Measurements from ENCODE around the gene SBNO1.
"Not testable (repeated sequence)": the region's sequence is repeated elsewhere in the genome, so short reads cannot be mapped to it uniquely, and the experiment has no call there.

SBNO1 gene

DNA sequence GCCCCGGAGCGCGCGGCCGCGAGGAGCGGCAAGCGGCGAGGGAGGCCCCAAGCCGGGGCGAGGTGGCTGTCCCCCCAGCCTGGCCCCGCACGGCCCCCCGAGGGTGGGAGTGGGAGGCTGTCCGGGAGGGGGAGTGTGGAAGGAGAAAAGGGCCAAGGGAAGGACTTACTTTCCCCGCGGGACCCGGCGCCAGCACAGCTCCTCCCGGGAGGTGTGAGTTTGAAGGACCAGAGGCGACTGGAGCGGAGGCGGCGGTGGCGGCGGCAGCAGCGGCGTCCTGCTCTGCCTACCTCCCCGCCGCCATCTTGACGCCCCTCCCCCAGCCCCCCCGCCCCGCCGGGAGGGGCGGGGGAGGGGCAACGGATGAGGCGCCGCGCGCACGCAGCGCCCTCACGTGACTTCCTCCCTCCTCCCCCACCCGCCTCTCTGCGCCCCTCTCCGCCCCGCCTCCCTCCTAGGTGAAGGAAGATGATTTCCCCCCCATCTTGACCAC lies at the start of gene SBNO1:
TSS of gene SBNO1 (minus strand) at position 316 of the 493 bp plus-strand sequence. CDS start 14,406 bp downstream, outside the sequence.
- DNase-seq (ENCODE audit: low spot score): peak; percentile 90

DNA sequence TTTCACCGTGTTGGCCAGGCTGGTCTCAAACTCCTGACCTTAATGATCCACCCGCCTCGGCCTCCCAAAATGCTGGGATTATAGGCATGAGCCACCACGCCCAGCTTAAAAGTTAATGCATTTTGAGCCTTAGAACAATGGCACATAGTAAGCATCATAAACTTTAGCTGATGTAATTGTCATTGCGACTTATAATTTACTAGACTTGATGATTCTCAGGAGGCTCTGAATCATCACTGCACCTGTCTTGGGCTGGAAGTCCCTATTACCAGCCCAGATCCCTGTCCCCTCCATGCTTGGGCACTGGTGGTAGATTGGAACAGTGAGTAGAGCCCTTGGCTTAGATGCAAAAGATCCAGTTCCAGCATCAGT lies 45.4 kb upstream of the SBNO1 start:
- DNase-seq (ENCODE audit: low spot score): peak; percentile 36

DNA sequence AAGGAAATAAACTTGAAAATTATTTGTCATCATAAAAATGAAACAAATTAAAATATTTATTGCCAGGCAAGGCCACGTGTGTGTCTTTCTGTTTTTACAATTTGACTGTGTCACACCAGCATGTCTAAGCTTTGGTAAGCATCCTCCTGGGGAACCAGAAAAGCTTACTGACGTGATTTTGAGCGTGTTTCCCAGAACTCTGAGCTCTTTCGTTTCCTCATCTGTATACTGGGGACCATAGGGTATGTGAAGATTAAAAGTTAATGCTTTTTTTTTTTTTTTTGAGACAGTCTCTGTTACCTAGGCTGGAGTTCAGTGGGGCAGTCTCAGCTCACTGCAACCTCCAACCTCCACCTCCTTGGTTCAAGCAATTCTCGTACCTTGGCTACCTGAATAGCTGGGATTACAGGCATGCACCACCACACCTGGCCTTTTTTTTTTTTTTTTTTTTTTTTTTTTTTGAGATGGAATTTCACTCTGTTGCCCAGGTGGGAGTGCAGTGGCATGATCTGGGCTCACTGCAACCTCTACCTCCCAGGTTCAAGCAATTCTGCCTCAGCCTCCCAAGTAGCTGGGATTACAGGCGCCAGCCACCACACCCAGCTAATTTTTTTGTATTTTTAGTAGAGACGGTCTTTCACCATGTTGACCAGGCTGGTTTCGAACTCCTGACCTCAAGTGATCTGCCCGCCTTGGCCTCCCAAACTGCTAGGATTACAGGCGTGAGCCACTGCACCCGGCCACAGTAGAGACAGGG lies 44.8 kb upstream of the SBNO1 start:
- DNase-seq (ENCODE audit: low spot score): not testable (repeated sequence)

DNA sequence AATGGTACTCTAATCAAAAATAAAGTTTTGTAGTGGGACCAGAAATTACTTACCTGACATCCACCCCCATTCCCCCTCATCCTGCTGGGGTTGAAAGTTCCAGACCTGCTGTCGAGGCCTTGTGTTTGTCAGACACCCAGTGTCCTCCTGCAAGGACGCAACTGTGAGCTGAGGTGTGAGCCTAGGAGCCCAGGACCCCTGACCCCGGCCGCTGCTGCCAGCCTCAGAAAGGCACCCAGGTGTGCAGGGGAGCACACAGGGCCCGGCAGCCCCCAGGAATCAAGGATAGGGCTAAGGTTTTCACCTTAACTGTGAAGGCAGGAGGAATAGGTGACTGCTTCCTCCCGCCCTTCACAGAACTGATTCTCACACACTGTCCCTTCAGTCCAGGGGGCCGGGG lies 44.0 kb upstream of the SBNO1 start:
- not testable (repeated sequence) for DNase-seq (ENCODE audit: low spot score)

DNA sequence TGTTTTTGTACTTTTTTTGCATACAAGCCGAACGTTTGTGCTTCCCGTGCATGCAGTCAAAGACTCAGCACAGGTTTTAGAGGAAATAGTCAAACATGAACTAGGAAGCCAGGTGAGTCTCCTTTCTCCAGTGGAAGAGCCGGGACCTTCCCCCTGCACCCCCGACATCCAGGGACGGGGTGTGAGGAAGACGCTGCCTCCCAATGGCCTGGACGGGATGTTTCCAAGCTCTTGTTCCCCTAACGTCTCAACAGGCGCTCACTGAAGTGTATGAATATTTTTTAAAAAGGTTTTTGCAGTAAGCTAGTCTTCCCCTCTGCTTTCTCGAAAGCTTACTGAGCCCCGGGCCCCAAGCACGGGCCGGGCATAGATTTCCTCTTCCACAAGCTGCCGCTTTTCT lies 43.3 kb upstream of the SBNO1 start:
- DNase-seq (ENCODE audit: low spot score): not testable (repeated sequence)

DNA sequence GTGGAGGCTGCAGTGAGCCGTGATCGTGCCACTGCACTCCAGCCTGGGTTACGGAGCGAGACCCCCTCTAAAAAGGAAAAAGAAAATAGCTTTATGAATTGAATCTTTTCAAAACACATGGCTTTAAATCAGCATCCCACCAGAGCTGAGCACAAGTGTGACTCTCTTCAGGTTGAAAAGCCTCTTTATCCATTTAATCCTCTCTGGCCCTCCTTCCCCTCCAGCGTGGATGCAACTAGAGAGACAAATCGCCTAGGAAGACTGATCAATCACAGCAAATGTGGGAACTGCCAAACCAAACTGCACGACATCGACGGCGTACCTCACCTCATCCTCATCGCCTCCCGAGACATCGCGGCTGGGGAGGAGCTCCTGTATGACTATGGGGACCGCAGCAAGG lies 42.6 kb upstream of the SBNO1 start:
- not testable (repeated sequence) for DNase-seq (ENCODE audit: low spot score)

DNA sequence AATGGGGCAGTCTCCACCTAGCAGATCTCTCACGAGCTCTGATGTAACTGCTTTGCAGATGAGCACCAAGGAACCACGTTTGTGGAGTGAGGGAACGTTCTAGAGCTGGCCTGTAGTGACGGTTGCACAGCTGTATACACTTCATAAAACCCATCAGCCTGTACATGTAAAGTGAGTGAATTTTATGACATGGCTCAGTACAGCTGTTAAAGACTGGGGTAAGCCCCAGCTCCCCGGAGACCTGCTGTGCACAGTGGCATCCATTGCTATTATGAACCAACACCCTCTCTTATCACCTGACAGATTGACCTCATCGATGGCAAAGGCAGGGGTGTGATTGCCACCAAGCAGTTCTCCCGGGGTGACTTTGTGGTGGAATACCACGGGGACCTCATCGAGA lies 39.9 kb upstream of the SBNO1 start:
- no peak for DNase-seq (ENCODE audit: low spot score)

DNA sequence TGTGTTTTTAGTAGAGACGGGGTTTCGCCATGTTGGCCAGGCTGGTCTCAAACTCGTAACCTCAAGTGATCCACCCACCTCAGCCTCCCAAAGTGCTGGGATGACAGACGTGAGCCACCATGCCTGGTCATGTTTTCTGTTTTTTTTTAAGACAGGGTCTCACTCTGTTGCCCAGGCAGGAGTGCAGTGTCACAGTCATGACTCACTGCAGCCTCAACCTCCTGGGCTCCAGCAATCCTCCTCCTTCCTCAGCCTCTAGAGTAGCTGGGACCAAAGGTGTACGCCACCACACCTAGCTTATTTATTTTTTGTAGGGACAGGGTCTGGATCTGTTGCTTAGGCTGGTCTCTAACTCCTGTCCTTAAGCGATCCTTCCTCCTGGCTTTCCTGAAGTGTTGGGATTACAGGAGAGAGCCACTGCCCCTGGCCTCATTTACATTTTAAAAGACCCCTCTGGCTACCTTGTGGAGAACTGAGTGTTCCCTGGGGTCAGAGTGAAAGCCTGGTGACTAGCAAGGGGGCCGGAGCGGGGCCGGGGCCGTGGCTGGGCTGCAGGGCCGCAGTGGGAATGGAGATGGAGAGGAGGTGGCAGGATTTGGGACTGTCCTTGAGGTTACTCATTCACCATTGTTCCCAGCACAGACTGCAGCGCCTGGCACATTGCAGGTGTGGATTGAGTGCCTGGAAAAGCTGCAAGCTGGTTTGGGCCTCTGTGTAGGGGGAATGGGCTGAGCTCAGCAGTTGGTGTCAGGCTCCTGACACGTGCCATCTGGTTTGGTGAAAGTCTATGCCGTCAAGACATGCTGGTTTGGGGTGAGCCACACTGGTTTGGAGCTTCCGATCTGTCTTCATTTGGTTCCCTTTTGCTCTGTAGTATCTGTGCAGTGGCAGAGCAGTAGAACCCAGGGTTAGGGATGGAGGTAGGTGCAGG lies 37.4 kb upstream of the SBNO1 start:
- DNase-seq (ENCODE audit: low spot score): no peak

DNA sequence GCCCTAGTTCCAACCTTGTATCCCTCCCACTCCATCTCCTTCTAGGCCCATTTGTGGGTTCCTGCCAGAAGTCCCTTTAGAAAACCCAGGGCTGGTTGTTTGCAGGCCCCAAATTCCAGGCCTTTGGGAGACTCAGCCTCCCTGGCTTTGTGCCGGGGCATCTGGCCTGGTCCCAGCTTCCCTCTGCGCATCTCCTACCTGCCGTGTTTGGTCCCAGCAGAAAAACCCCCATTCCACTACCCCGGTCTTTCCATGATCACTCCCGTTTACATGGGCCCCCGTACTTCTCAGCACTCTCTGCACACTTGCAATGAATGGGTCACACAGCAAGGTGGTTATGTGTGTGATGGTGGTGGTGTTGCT lies 34.6 kb upstream of the SBNO1 start:
- DNase-seq (ENCODE audit: low spot score): no peak

DNA sequence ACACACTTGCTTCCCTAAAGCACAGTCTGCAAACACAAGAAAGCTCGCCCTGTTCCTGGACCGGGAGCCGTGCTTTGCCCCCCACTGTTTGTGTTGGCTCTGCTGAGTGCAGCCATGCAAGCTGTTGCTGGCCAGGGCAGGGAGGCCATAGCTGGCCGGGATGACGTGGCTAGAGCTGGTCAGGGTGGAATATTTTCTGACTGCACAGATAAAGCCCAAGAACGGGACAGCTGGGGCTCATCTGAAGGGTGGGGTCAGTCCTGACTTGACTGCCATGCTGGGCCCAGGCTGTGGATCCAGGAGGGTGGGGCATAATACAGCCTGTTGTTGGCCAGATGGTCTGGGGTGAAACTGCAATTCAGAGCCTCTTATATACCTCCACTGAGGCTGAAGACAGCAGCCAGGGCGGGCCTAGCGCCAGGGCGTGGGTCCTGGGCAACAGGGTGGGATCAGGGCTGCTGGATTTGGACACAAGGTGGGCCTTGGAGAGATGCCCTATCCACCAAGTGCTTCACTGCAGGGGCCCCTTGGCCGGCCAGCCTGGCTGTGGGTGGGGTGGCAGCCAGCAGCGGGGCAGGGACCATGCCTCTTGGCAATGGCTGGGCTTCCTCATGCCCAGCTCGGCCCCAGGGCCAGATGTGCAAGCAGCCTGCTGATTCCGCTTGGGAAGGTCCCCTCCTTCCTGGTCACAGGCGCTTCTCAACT lies 34.1 kb upstream of the SBNO1 start:
- DNase-seq (ENCODE audit: low spot score): peak; percentile 43

DNA sequence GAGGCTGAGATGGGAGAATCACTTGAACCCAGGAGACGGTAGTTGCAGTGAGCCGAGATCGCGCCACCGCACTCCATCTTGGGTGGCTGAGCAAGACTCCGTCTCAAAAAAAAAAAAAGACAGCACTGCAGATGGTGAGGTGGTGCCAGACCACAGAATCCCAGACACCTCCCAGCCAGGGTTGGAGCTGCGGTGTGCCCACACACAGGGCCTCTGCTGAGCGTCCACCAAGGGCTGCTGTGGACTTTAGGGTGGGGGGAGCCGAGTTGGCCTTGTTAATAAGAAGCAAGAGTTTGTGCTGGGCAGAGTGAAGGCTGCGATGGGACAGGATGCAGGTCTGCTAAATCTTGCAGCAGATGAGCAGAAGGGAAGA lies 33.5 kb upstream of the SBNO1 start:
- DNase-seq (ENCODE audit: low spot score): no peak

DNA sequence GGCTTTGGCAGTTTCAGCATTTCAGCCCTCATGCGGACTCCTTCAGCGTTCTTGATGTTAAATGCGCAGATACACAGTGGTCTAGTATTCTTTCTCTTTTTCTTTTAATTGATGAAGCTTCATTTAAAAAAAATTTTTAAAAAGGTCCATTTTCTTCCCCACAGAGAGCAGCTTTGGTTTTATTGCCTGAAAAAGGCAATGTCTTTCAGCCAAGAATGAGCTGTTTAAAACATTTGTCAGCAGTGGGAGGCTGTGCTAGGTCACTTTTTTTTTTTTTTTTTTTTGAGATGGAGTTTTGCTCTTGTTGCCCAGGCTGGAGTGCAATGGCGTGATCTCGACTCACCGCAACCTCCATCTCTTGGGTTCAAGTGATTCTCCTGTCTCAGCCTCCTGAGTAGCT lies 32.8 kb upstream of the SBNO1 start:
- DNase-seq (ENCODE audit: low spot score): no peak

DNA sequence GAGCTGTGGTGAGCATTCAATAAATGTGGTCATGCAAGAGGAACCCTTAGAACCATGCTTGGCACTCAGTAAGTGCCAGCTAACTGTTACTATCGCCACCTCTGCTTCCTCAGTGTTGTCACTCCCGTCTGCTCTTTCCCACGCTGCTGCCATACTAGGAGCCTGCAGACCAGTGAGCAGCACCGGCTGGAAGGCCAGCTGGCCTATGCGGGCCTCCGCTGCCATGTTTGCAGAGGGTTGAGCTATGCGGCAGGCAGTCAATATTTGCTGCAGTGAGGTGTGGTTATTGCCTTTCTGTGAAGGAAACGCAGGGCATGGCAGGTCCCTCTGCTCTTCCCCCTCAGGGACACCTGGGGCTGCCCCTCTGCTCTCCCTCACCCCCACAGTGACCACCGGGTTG lies 32.3 kb upstream of the SBNO1 start:
- no peak for DNase-seq (ENCODE audit: low spot score)

DNA sequence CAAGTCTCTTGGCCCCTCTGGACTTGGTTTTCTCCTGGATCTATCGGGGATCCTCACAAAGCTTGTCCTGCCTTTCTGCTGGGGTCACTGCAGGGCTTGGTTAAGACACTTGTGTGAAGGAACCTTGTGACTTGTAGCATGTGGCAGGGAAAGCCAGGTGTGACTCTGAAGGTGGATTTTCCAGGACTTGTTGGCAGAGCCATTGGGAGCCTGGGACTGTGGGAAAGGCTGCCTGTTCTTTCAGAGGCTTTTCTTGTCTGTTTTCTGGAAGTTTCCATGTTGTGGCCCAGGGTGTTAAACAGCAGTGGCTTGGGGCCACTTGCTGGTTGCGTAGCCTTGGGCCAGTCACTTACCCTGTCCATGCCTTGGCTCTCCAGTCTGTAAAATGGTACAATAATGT lies 31.9 kb upstream of the SBNO1 start:
- no peak for DNase-seq (ENCODE audit: low spot score)

DNA sequence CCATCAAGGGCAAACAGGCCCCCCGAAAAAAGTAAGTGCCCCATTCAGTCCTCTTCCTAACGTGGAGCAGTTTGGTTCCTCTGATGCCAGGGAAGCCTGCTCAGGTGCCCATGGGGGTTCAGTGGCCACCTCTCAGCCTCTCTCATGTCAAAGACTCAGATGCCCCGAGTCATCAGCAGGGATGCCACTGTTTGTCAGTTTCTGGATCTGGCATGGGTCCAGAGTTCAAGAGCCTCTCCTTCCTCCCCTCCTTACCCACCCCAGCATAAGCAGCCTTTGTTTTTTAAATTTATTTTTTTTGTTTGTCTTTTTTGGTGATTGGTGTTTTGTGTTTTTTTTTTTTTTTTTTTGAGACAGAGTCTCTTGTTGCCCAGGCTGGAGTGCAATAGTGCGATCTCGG lies 30.6 kb upstream of the SBNO1 start:
- DNase-seq (ENCODE audit: low spot score): no peak

DNA sequence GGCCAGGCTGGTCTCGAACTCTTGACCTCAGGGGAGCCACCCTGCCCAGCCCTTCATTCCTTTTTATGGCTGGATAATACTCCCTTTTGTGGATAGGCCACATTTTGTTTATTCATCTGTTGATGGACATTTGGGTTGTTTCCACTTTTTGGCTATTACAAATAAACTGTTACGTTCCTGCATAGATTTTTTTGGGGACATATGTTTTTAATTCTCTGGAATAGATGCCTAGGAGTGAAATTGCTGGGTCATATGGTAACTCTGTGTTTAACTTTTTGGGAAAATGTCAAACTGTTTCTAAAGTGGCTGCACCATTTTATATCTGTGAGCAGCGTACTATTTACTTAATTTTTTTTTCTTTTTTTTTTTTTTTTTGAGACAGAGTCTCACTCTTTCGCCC lies 29.1 kb upstream of the SBNO1 start:
- no peak for DNase-seq (ENCODE audit: low spot score)

DNA sequence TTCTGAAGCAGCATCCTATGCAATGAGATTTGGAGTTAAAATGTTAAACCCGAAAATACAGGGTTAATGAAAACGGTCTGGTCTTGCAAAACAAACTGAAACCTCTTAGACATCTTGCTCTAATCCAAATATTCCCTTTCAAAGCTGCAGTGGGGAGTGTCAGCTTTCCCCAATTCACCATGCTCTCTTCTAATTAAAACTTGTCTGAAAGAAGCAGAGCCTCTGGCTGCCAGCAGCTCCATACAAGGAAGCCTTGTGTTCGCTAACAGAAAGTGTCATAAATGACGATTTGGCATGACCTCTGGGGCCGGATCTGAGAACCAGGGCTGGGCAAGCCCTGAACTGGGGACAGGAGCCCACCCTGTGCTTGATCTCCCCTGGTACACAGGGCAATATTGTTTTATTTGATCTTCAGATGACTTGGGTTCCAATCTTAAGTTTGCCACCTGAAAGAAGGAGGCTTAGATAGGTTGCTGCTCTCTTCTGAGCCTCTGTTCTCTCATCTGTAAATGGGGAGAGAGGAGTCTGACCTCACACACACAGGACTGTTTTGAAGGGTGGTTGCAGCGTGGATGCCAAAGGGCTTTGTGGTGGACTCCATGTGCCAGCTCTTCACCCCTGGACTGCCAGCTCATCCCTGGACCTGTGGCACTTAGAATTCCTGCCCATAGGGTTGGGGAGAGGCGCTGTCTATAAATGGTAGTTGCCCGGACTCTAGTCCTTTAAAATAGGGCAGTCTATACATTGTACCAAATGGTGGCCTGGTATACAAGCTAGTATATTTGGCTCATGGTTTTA lies 27.1 kb upstream of the SBNO1 start:
- DNase-seq (ENCODE audit: low spot score): no peak

DNA sequence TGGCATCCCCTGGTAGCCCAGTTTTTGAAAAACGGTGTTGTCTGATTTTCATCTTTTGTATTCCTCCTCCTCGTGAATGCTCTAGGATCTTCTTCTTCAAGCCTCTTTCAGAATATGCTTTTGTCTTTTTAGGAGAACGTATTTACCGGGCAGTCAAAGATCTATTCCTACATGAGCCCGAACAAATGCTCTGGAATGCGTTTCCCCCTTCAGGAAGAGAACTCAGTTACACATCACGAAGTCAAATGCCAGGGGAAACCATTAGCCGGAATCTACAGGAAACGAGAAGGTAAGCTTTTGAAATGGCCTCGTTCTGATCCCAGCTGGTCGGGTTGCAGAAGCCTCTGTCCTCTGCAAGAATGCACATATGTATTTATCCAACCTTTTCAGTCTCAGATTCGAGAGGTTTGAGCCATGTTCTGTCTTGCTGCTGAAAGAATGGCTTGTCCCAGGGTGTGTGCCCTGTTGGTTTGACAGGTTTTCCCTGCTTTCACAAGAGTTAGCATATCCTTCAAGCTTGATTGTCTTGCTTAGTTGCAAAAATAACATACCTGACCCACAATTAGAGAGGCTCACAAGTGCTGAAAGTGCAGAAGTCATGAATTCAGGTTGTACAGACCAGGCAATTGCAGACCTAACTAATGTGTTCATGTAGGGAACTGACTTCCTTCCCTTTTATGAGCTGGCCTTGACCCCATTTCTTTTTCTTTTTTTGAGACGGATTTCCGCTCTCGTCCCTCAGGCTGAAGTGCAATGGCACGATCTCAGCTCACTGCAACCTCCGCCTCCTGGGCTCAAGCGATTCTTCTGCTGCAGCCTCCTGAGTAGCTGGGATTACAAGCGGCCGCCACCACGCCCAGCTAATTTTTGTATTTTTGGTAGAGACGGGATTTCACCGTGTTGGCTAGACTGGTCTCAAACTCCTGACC lies 26.1 kb upstream of the SBNO1 start:
- DNase-seq (ENCODE audit: low spot score): peak; percentile 19

DNA sequence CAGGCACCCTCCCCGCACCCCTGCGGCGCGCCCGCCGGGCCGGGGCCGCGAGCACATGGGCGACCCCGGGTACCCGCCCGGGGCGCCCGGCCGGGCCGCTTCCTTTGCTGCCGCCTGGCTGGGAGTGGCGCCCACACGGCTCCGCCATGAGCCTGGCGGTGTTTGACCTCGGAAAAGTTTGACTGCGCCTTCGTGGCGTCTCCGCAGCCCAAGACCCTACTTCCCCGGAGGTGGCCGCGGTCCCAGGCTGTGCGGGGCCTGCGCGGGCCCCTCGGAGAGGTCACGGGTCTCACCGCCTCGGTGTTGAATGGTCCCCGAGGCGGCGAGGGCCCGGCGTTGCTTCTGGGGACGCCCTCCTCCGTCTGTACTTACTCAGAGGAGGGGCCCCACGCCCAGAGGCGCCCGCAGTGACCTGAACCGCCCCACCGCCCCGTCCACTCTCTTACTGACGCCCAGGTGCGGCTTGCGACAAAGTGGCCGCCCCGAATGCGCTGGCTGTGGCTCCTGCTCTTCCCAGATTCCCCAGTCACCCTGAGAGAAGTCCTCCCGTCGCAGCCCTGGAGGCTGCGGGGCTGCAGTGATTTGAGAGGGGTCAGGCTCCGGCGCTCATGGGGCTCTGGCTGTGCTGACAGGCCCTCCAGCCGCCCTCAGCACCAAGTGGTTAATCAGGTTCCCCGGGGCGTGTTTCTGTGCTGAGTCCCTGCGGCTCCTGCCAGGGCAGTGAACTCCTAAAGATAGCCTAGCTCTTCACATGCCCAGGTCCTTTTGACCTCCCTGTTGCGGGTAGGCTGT lies 25.1 kb upstream of the SBNO1 start:
- peak; percentile 46 for DNase-seq (ENCODE audit: low spot score)
